GM18873 (cell line): ENCODE data around the gene MAP3K14.

Experiments used
- ATAC-seq: cut with Tn5 transposase; IDR thresholded peaks from one replicate; pipeline ENCODE4 v1.9.1; 2021; ENCODE audit warnings: mild to moderate bottlenecking, moderate library complexity, moderate number of reproducible peaks; ENCODE audit not compliant: unreplicated experiment, low FRiP score

MAP3K14 gene

GRCh38 chr17:45339646-45340605, 23.1 kb upstream of the MAP3K14 start:
- no peak for ATAC-seq

GRCh38 chr17:45338996-45339535, 22.2 kb upstream of the MAP3K14 start:
- ATAC-seq: no peak

DNA sequence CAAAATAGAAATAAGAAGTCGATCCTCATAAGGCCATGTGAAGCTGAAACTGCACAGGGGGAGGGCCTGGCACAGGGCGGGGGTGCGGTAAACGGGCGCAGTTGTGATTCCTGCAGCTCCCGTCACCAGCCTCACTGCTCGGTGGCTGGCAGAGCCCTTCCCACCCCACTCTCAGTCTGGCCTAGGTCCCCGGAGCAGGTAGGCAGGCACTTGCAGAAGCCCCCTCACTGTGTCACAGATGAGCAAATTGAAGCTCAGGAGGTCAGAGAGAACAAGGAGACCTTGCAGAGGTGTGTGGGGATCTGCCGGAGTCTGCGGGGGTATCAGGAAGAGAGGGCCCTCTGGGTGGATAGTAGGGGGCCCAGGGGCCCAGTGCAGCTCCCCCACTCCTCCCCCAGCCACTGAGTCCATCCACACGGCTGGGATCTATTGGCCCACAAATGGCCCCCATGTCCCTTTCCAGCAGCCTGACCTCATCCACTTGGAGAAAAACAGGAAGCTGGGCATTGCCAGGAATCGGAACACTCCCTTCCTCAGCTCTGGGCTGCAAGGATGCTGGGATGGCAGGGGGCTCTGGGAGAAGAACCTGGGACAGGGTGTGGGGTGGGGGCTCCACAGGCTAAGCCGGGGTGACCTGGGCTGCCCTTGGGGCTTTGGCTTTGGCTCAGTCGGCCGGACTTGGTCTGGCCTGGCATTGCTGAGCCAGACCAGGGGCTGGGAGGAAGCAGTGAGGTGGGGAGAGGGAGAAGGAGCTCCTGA, 21.4 kb upstream of the MAP3K14 start:
- no peak for ATAC-seq

DNA sequence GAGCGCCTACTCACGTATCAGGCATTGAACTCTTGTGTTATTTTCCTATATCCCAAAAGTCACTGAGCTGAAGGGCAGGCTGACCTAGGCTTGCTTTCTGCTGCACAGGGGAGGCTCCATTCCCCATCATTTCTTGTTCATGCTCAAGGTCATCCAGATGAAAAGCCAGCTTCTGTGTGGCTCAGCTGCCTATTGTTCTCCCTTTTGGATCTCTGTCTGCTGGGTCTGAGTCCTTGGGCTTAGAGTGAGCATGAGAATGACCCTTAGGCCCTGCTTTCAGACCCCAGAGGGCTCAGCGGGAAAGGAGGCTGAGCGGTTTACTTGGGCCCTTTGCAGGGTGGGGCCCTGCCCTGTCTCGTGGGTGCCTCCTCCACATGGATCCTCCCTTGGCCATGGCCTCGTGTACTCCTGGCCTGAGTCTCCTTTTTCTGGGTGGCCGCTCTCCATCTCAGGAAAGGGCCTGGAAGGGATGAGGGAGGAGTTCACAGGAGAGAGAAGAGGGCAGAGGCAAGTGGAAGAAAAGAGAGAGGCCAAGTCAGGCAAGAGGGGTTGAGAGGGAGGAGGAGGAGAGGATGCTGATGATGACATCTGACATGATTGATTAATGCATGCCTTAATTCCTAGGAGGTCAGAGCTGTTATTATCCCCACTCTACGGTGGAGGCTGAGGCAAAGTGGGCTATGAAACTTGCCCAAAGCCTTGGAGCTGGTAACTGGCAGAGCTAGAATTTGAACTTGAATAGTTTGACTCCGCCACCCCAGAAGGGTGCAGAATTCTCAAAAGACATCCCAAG, 19.8 kb upstream of the MAP3K14 start:
- ATAC-seq: no peak

DNA sequence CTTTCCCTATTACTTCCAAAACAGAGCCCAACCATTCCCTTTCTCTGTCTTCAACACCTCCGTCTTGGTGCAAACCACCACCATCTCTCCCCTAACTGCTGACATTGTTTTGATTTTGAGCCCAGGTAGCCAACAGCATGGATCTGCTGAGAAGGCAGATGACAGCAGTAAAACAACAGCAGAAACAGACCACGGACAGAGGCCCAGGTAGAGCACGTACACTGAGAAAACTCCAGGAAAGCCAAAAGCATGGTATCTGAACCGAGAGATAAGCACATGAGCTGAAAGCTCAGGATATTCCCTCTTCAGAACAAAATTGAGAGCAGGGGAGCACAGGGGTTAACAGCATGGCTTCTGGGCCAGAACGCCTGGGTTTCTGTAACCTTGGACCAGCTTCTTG, 18.9 kb upstream of the MAP3K14 start:
- no peak for ATAC-seq

DNA sequence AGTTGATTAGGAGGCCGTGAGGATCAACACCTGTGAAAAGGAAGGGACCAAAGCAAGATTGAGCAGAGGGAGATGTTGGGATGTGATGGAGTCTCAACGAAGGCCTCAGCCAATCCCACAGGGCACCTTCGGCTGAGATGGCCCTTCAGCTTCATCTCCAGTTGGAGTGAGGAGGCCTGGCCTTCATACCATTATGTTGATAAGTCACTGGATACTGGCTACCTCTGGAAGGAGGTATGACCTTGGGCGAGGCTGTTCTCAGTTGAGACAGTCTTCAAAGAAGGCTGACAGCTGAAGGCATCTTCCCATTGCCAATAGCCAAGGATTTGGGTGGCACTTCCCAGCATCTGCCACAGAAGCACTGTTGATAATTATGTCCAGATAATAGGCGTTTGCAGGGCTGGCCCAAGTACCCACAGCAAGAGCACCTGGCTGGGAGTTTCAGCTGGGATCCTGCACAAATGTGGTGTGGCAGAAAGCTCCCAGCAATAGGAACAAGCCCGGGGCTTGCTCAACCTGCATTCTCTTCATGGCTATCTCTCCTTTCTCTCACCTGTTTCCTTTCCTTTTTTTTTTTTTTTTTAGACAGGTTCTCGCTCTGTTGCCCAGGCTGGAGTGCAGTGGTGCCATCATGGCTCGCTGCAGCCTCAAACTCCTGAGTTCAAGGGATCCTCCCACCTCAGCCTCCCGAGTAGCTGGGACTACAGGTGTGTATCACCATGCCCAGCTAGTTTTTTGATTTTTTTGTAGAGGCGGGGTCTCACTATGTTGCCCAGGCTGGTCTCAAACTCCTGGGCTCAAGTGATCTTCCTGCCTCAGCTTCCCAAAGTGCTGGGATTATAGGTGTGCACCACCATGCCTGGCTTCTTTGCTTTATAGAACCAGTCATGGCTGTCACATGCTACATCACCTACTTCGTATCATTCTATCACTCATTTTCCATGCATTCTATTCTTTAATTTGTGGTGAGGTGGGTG, 18.2 kb upstream of the MAP3K14 start:
- ATAC-seq: no peak

DNA sequence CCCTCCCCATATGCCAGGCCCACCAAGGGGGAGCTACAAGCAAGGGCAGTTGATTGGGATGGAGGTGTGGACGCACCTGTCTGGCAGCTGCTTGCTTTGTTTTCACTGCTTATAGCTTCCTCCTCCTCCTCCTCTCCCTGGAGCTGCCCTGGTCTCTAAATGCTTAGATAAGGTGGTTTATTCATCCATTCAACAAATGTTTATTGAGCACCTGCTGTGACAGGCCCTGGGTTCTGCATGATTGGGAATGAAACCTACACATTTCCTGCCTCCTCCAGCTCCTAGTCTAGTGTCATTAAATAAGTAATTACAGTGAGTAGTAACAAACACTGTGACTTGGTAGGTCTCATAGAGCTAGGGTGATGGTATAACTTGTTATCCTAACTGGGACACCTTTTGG, 17.4 kb upstream of the MAP3K14 start:
- no peak for ATAC-seq

DNA sequence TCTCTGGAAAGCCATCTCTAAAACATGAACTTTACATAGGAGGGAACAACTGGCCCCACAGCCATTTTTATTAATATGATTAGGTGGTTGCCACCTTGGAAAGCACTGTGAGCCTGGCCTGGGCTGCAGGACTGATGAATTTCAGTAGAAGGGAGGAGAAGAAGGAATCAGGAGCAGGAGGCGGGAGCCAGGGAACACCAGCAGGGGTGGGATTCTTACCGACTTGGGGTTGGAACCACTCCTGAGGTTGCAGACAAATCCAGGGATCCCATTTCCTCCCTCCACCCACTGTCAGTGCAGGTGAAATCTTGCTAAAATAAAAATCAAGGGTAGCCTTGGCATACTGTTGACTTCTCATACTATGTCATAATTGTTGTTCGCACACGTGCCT, 16.9 kb upstream of the MAP3K14 start:
- ATAC-seq: no peak

DNA sequence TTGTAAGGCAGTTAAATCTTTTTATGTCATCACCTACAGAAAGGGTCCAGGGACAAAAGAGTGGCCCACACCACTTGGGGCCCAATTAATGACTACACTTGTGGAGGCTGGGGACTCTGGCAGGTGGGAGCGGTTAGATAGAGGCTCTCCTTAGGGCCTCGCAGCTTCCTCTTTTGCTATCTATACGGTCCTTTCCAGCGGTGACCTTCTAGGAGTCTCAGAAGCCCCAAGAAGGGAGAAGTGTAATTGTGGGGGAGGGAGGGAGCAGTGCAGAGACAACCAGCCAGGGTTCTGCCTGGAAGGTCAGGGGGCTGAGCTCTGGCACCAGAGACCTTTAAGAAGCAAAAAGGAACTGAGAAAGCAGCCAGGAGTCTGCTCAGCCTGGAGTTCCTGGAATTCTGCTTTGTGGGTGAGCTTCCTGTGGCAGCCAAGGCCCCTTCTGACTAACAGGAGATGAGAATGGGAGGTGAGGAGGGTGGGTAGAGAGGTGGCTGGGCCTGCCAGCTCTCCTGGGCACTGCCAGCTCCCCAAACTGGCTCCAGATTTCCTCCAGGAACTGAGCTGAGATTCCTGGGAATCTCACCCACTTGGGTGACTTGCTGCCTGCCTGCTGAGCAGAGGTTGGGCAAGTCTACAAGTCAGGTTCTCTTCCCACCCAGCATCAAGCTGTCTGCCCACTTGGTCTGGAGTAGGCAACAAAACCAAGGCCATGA, 16.3 kb upstream of the MAP3K14 start:
- ATAC-seq: no peak

GRCh38 chr17:45332505-45332904, 15.7 kb upstream of the MAP3K14 start:
- no peak for ATAC-seq

DNA sequence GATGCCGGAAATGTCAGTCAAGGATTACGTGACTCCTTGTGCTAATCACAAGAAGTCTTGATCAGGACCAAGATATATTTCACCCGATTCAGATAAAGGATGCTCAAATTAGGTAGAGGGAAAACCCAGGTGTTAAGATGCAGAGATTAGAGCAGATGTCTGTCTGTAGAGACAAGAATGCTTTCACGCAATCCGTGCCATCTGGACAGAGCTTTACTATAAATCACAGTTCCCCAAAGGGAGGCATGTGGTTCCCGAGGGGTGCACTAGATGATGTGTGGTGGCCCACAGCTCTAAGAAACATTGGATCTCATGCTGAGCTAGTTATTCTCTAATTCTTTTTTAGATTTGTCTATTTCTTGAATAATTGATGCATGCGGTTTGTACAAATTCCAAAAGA, 9.8 kb upstream of the MAP3K14 start:
- ATAC-seq: no peak

- ATAC-seq: no peak
Observed at GRCh38 chr17:45325810-45326209, 9.0 kb upstream of the MAP3K14 start.

GRCh38 chr17:45324336-45324735, 7.5 kb upstream of the MAP3K14 start:
- ATAC-seq: no peak

- no peak for ATAC-seq
Observed at GRCh38 chr17:45322168-45322567, 5.3 kb upstream of the MAP3K14 start.

DNA sequence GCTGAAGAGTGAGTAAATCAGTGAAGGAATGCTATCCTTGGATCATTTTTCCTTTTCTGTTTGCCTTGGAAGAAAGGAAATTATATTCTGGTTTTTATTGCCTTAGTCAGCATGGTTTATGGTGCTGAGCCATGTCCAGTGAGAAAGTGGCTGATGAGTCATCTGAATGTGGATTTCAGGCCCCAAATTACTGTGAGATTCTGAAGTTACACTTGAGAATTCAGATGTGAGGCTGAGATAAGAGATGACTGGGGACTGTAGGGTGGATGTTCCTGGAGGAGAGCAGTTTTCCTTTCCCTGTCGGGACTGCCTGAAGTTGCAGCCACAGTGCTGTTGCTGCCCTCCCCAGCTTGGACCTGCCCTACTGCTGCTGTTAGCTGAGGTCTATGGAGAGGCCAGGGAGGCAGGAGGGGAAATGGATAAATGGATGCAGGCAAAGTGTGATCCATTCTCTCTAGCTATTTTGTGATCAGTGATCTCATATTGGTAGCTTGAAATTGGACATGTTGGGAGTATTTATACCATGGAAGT, 4.2 kb upstream of the MAP3K14 start:
- ATAC-seq: no peak

DNA sequence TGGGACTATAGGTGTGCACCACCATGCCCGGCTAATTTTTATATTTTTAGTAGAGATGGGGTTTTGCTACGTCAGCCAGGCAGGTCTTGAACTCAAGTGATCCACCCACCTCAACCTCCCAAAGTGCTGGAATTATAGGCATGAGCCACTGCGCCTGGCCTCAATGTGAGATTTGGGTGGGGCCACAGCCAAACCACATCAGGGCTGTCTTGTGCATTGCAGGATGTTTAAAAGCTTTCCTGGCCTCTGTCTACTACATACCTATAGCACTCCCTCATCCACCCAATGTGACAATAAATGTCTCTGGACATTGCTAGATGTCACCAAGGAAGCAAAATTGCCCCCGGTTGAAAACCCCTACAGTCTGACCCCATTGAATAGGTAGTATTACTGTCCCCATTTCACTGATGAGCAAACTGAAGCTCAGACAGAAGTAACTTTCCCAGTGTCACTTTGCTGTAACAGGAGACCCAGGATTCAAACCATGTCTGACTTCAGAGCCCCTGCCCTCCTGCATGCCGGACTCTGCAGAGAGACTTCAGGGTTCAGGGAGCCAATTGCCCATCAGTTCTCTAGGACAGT, 3.6 kb upstream of the MAP3K14 start:
- ATAC-seq: no peak

DNA sequence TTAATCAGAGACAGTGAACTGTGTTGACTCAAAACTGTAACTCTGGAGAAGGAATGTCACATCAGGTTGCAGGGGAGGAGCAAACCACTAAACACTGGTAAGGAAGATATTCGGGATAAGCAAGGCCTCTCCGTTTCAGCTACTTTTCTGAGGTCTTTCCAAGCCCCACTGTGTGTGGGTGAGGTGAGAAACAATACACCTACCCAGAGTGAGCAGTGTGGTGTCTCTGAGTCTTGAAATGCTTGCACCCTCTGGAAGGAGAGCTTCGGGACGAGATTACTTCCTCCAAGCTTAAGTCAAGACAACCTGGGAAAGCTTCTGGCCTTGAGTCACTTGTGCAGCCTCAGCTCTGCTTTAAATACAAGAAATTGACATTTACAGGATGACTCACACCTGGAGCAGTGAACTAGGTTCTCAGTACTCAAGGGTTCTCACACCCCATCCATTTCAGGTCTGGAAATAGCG, 2.5 kb upstream of the MAP3K14 start:
- ATAC-seq: no peak

DNA sequence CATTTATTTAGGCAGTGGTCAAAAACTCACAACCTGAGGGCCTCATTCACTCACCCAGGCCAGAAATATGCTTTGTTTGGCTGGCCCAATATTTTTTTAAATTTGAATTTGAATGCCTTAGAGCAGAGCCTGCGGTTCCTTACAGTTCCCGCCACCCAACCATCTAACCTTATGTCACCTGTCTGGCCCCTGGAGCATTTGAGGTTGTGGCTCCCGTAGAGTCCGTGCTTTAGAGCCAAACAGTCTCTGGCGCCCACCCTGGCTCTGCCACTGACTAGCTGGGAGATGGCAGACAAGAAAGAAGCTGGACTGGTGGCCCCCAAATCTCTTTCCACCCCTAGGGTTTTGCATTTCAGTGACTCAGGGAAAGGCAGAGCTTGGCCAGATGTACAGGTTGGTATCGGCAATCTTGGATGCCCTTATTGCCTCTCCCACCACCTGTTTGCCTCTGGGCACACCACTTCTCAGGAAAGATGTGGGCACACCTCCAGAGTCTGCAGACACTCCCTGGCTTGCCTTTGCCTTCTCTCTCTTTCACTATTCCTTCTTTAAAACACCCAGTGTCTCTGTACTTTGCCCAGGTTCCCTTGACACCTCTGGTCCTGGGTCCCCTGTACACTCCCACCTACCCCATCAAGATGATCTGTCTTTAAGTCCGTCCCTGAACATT, 1.9 kb upstream of the MAP3K14 start:
- ATAC-seq: no peak
